Heart left ventricle (tissue), 16 donors: Measurements from ENCODE around the gene KCNV2. TPM values are rescaled to one million over a fixed set of nuclear protein-coding genes. Genes with fewer than 3 reads are reported as not detected.

ENCODE experiments used
- ATAC-seq, 4 donors: fragments of 200-7000 bp; cut with Tn5 transposase; one replicate each; pipeline ENCODE4 v1.9.1; 2020 to 2022; ENCODE audit warnings: moderate library complexity in 4 of 4, mild to moderate bottlenecking in 3 of 4, moderate number of reproducible peaks in 1 of 4
- DNase-seq, 5 donors: peaks; one replicate each; pipeline ENCODE4 v3.0.0-alpha.2; 2020
- H3K27ac ChIP-seq, 12 donors: fragments of 200-600 bp; sonication (generic) in 4 of 12; one replicate each; pipeline versions ENCODE4 v1.5.0 to v1.8.0; 2016 to 2022; ENCODE audit warnings: mild to moderate bottlenecking in 2 of 12
- H3K27me3 ChIP-seq, 9 donors: fragments of 200-600 bp; sonication (generic) in 2 of 9; one replicate each; pipeline versions ENCODE4 v1.5.1 to v1.8.0; 2016 to 2022; ENCODE audit warnings: mild to moderate bottlenecking in 3 of 9
- H3K36me3 ChIP-seq, 9 donors: fragments of 200-600 bp; sonication (generic) in 2 of 9; one replicate each; pipeline versions ENCODE4 v1.5.0 to v1.8.0; 2018 to 2022; ENCODE audit warnings: mild to moderate bottlenecking in 2 of 9
- H3K4me1 ChIP-seq, 12 donors: fragments of 200-600 bp; sonication (generic) in 4 of 12; one replicate each; pipeline versions ENCODE4 v1.5.0 to v1.8.0; 2016 to 2022; ENCODE audit warnings: mild to moderate bottlenecking in 3 of 12
- H3K4me3 ChIP-seq, 12 donors: fragments of 200-600 bp; sonication (generic) in 4 of 12; one replicate each; pipeline versions ENCODE4 v1.5.0 to v1.8.0; 2017 to 2022; ENCODE audit warnings: mild to moderate bottlenecking in 9 of 12, moderate library complexity in 4 of 12
- H3K9me3 ChIP-seq, 12 donors: fragments of 200-600 bp; sonication (generic) in 4 of 12; one replicate each; pipeline versions ENCODE4 v1.5.0 to v1.8.0; 2016 to 2022; ENCODE audit warnings: mild to moderate bottlenecking in 1 of 12
- CTCF ChIP-seq, 12 donors: fragments of 200-600 bp; sonication (generic) in 4 of 12; IDR thresholded peaks; one replicate each; pipeline versions ENCODE4 v1.5.0 to v1.8.0; 2018 to 2022; ENCODE audit warnings: antibody characterized with exemption in 12 of 12, mild to moderate bottlenecking in 5 of 12
- POLR2A ChIP-seq, 2 donors: fragments of 450-650 bp; IDR thresholded peaks; one replicate each; pipeline ENCODE4 v1.6.1; 2017; ENCODE audit warnings: antibody characterized with exemption in 2 of 2, mild to moderate bottlenecking in 2 of 2, moderate library complexity in 2 of 2
- WGBS, 4 donors: extraction: QIAGEN DNeasy Blood & Tissue Kit in 2 of 4; methylation state at CpG; one replicate each; pipeline versions ENCODE4 v1.1.5 to v1.1.7; 2013 to 2018; 5-methylcytosine and 5-hydroxymethylcytosine counted together
- intact Hi-C, 10 donors: fragments of 100-400 bp; cut with DNase I; formaldehyde crosslinking; loops; one replicate each; pipeline versions ENCODE4 v1.11.1 to v1.14.2; 2022
- polyA plus RNA-seq, 2 donors: library from polyadenylated mRNA; stranded (reverse); fragments of 200-250 nt; gene quantifications; one replicate each; pipeline ENCODE4 v1.2.3, GENCODE V29; 2013
- total RNA-seq, 9 donors: library from RNA; depleted of rRNA in 2 of 9; stranded (reverse); fragments of >200 nt in 2 of 9; fragmentation: NEBNext Ultra II Directional in 3 of 9; extraction: Animal tissue kit (Norgen Biotek cat#: 25700) in 3 of 9; gene quantifications; one replicate each; pipeline versions ENCODE4 v1.1.0 to v1.2.4, GENCODE V29; 2016 to 2023
- donor health status: ischemic (EF 13 %, LVEDD 7.1; RV severe dilation, severe dysfunction).
- donor health status: healthy with polysubstance abuse.
- donor health status: DM: no; HTN: yes; CAD: no.
- donor health status: DM: no; HTN: no; CAD: no.
- donor health status: ischemic (EF 25% LVEDD 6.9; RV normal size, moderate dysfunction).
- donor health status: ischemic (EF 25% LVEDD 5.7; RV mildly dilated, moderate dysfunction).
- donor health status: healthy.
- donor health status: DM: yes; HTN: yes; CAD: no.
- donor health status: ischemic (EF 35%, LVEDD 5.7; RV mildly dilated, moderate dysfunction).
- donor health status: nonischemic (EF 11% LVEDD 7.7; RV severe dilation, severe dysfunction).
- donor health status: DM: yes; HTN: yes; CAD: no.
- donor health status: PGD.
- donor health status: ischemic (EF 29% LVEDD 5.4; RV normal size, mild dysfunction).
- donor health status: nonischemic (EF 23%, LVEDD 6.1; RV moderate dilation, normal function).

The KCNV2 gene
- total and polyA plus RNA-seq, 11 donors, result not detected

- Histone ChIP-seq H3K27ac (no peak overlapping the region), H3K4me1 (peaks cover 0 to 2% (median 0%) of the 10 kb centered on the region in 12 donors), H3K9me3 (no peaks in the 10 kb centered on the region), H3K4me3 (no peak overlapping the region), H3K27me3 (no peaks in the 10 kb centered on the region), H3K36me3 (peaks cover 0 to 12% (median 9%) of the 10 kb centered on the region in 9 donors)
- ATAC-seq (no peak), DNase-seq (no peak)
- TF ChIP-seq CTCF (IDR thresholded peaks at IDR 0.05) (no peak), POLR2A (IDR thresholded peaks at IDR 0.05) (no peak)
- 66 to 73% (median 68%) methylated on average over 4 of the region's 4 CpGs for WGBS, 4 donors
- intact Hi-C loops, result no loop called here
Observed at GRCh38 chr9:2765250-2765880, 48.1 kb downstream of the KCNV2 start.

GRCh38 chr9:2767800-2768677, 50.7 kb downstream of the KCNV2 start:
- H3K27me3 ChIP-seq, result no peaks in the 10 kb centered on the region
- H3K4me3 ChIP-seq, result no peak overlapping the region
- ATAC-seq (no peak), DNase-seq (no peak)
- TF ChIP-seq CTCF (IDR thresholded peaks at IDR 0.05), result no peak
- TF ChIP-seq POLR2A (IDR thresholded peaks at IDR 0.05), result no peak
- intact Hi-C loops, result no loop called here
- H3K9me3 ChIP-seq, result peaks cover 0 to 8% (median under 1%) of the 10 kb centered on the region in 12 donors
- peaks cover 0 to 15% (median 7%) of the 10 kb centered on the region in 12 donors for H3K4me1 ChIP-seq
- 73 to 86% (median 82%) methylated on average over 7 of the region's 7 CpGs for WGBS, 4 donors
- no peak overlapping the region for H3K27ac ChIP-seq
- H3K36me3 ChIP-seq, result peaks cover 0 to 19% (median 13%) of the 10 kb centered on the region in 9 donors

DNA sequence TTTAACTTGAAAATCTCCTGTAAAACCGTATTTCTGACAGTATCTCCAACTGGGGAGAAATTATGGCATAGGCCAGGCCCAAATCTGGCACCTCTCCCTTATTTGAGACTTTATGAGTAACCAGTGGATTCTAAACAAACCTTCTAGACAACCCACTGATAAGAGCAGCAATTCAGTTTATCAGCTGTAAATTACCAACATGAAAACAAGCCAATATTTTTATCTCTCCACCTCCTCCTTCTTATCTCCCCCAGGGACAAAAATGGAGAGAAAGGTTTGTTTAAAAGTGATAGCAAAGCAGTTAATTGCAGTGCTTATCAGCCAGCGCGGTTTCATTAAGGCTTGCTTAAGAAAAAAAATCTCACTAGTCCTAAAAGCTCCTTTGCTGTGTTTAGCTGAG, 53.8 kb downstream of the KCNV2 start:
- no peak overlapping the region for H3K4me3 ChIP-seq
- peaks cover 0 to 15% (median 7%) of the 10 kb centered on the region in 12 donors for H3K4me1 ChIP-seq
- ATAC-seq, result no peak
- TF ChIP-seq POLR2A (IDR thresholded peaks at IDR 0.05) (no peak), CTCF (IDR thresholded peaks at IDR 0.05) (no peak)
- no peaks in the 10 kb centered on the region for H3K27me3 ChIP-seq
- no peak for DNase-seq
- peaks cover 0 to 39% (median 18%) of the 10 kb centered on the region in 12 donors for H3K9me3 ChIP-seq
- WGBS, 4 donors, result 32 to 53% (median 41%) methylated on average over 3 of the region's 3 CpGs
- peak overlapping the region in 2 of 12 donors; percentile 15 to 40 for H3K27ac ChIP-seq
- intact Hi-C loops, result no loop called here
- peaks cover 0 to 48% (median 16%) of the 10 kb centered on the region in 9 donors for H3K36me3 ChIP-seq

GRCh38 chr9:2771661-2772060, 54.4 kb downstream of the KCNV2 start:
- intact Hi-C loops, result no loop called here
- Histone ChIP-seq H3K9me3 (peaks cover 0 to 45% (median 18%) of the 10 kb centered on the region in 12 donors), H3K4me1 (peaks cover 0 to 15% (median 7%) of the 10 kb centered on the region in 12 donors), H3K27me3 (no peaks in the 10 kb centered on the region), H3K4me3 (no peak overlapping the region), H3K27ac (peak overlapping the region in 2 of 12 donors; percentile 15 to 40), H3K36me3 (peaks cover 0 to 54% (median 20%) of the 10 kb centered on the region in 9 donors)
- DNase-seq (no peak), ATAC-seq (peak in 3 of 4 donors; percentile 34 to 68 (median 41))
- TF ChIP-seq POLR2A (IDR thresholded peaks at IDR 0.05), result no peak
